Measurements from ENCODE around the gene WFDC10A. TPM values are rescaled to one million over a fixed set of nuclear protein-coding genes. Genes with fewer than 3 reads are reported as not detected.
"Not testable (repeated sequence)": the region's sequence is repeated elsewhere in the genome, so short reads cannot be mapped to it uniquely, and the experiment has no call there.

WFDC10A gene
- total RNA-seq, 1 donor from 2014 or later, result not detected

DNA sequence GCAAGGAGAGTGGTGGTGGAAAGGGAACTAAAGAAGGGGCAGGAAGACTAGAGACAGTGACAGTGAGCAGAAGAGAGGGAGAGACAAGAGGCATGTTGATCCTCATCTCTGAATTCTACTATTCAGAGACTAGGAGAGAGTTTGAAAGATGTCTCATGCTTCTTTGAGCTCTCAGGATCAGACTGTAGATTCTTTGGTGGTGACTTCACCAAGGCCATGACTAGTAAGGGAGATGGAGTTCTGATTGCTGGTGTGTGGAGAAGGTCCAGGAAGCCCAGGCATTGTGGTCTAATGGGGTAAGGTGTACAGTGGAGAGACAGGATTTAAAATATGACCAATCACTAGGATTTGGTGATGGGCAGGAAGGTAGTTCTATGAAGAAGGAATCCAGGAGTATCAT lies 832 bp downstream of the WFDC10A start:
- no peak overlapping the region for H3K4me3 Mint-ChIP-seq (ENCODE audit: low read depth)
- DNase-seq (ENCODE audit: low spot score, unreplicated experiment), result no peak
- H3K9me3 Mint-ChIP-seq (ENCODE audit: low read depth), result peaks cover under 1% of the 10 kb centered on the region
- no peak overlapping the region for H3K27ac Mint-ChIP-seq
- H3K27me3 Mint-ChIP-seq, result peaks cover 7% of the 10 kb centered on the region
- no peaks in the 10 kb centered on the region for H3K36me3 Mint-ChIP-seq (ENCODE audit: insufficient read depth)
- peaks cover 1% of the 10 kb centered on the region for H3K4me1 Mint-ChIP-seq (ENCODE audit: low read depth)
- TF ChIP-seq, protein P1, sequence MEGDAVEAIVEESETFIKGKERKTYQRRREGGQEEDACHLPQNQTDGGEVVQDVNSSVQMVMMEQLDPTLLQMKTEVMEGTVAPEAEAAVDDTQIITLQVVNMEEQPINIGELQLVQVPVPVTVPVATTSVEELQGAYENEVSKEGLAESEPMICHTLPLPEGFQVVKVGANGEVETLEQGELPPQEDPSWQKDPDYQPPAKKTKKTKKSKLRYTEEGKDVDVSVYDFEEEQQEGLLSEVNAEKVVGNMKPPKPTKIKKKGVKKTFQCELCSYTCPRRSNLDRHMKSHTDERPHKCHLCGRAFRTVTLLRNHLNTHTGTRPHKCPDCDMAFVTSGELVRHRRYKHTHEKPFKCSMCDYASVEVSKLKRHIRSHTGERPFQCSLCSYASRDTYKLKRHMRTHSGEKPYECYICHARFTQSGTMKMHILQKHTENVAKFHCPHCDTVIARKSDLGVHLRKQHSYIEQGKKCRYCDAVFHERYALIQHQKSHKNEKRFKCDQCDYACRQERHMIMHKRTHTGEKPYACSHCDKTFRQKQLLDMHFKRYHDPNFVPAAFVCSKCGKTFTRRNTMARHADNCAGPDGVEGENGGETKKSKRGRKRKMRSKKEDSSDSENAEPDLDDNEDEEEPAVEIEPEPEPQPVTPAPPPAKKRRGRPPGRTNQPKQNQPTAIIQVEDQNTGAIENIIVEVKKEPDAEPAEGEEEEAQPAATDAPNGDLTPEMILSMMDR (IDR thresholded peaks at IDR 0.05; ENCODE audit: unreplicated experiment), result no peak

DNA sequence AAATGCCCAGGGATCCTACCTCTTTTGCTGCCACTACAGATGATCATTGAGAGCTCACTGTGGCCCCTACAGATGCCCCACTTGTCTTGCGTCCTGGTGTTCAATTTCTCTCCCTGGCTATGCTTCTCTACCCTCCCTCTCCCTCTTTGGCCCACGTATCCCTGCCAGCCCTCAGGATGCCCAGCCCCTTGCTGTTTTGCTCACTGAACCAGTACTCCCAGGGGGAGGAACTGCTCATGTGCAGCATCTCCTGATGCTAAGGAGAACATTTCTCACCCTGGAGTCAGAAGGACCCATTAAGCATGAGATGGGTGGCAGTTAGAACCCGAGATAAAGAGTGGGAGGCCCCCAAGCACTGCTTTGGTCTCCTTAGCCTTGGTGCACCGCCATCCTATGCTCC lies 1.6 kb downstream of the WFDC10A start, which contains the start of gene WFDC9:
Gene WFDC9, minus strand, starts transcription at position 101 of the 400 bp plus-strand sequence. CDS start 21,103 bp downstream, outside the sequence.
- peaks cover 7% of the 10 kb centered on the region for H3K27me3 Mint-ChIP-seq
- H3K4me1 Mint-ChIP-seq (ENCODE audit: low read depth), result peaks cover 1% of the 10 kb centered on the region
- no peak within 1 kb of the TSS for H3K4me3 Mint-ChIP-seq (ENCODE audit: low read depth)
- TF ChIP-seq, protein P1 (IDR thresholded peaks at IDR 0.05; ENCODE audit: unreplicated experiment), result no peak
- DNase-seq (ENCODE audit: low spot score, unreplicated experiment), result no peak
- H3K27ac Mint-ChIP-seq, result no peak within 1 kb of the TSS
- no peaks in the 10 kb centered on the region for H3K9me3 Mint-ChIP-seq (ENCODE audit: low read depth)
- no peaks in the 10 kb centered on the region for H3K36me3 Mint-ChIP-seq (ENCODE audit: insufficient read depth)

DNA sequence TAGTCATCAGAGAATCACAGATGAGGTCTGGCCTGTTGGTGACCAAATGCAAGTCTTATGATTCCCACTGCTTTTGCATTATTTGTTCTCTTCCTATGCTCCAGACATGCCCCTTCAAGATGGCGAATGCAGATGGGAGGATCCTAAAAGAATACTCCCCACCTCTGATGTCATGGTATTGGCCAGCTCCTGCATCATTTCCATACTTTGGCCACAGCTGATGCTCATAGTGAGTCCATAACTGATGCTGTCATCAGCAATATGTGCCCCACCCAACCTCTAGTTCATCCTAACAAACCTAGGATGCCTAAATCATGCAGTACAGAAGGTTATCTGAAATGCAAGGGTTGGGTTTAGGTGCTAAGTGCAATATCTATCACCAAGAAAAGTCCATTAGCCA lies 7.0 kb downstream of the WFDC10A start:
- Mint-ChIP-seq H3K27me3 (no peaks in the 10 kb centered on the region), H3K4me1 (ENCODE audit: low read depth) (no peaks in the 10 kb centered on the region)

DNA sequence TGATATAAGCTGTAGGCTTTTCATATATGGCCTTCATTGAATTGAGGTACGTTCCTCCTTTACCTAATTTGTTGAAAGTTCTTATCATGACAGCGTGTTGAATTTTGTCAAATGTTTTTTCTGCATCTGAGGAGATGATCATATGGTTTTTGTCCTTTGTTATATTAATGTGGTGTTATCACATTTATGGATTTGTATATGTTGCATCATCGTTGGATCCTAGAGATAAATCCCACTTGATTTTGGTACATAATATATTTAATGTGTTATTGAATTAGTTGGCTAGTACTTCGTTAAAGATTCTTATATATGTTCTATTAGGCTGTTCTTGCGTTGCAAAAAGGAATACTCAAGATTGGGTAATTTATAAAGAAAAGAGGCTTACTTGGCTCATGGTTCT lies 10.1 kb downstream of the WFDC10A start:
- Mint-ChIP-seq H3K9me3 (ENCODE audit: low read depth) (peaks cover 6% of the 10 kb centered on the region), H3K27ac (no peak overlapping the region), H3K27me3 (no peaks in the 10 kb centered on the region), H3K4me3 (ENCODE audit: low read depth) (no peak overlapping the region), H3K36me3 (ENCODE audit: insufficient read depth) (no peaks in the 10 kb centered on the region), H3K4me1 (ENCODE audit: low read depth) (no peaks in the 10 kb centered on the region)
- TF ChIP-seq, protein P1 (IDR thresholded peaks at IDR 0.05; ENCODE audit: unreplicated experiment), result no peak
- DNase-seq (ENCODE audit: low spot score, unreplicated experiment), result no peak

More for the DNA sequence above, 7.0 kb downstream of the WFDC10A start:
- H3K36me3 Mint-ChIP-seq (ENCODE audit: insufficient read depth), result no peaks in the 10 kb centered on the region
- no peak overlapping the region for H3K27ac Mint-ChIP-seq
- peaks cover 6% of the 10 kb centered on the region for H3K9me3 Mint-ChIP-seq (ENCODE audit: low read depth)
- no peak overlapping the region for H3K4me3 Mint-ChIP-seq (ENCODE audit: low read depth)
- no peak for DNase-seq (ENCODE audit: low spot score, unreplicated experiment)
- TF ChIP-seq, protein P1 (IDR thresholded peaks at IDR 0.05; ENCODE audit: unreplicated experiment), result no peak

DNA sequence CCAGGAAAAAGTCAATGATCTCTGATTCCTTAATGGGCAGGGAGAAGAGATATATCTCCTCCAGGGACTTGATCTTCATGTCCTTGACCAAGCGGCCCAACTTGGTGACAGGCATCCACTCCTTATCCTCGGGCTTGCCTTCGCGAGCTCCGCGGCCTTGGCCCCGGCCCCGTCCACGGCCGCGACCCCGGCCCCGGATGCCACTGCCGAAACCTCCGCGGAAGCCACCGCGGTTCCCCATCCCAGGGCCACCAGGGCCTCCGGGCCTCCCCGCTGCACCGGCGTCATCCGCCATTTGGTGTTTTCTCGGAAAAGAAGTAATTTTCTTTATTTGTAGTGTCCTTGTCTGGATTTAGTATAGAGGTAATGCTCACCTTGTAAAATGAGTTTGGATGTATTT lies 11.5 kb downstream of the WFDC10A start:
- H3K36me3 Mint-ChIP-seq (ENCODE audit: insufficient read depth); H3K9me3 Mint-ChIP-seq (ENCODE audit: low read depth); H3K4me3 Mint-ChIP-seq (ENCODE audit: low read depth); H3K27ac Mint-ChIP-seq; H3K27me3 Mint-ChIP-seq; DNase-seq (ENCODE audit: low spot score, unreplicated experiment); H3K4me1 Mint-ChIP-seq (ENCODE audit: low read depth): not testable (repeated sequence)

DNA sequence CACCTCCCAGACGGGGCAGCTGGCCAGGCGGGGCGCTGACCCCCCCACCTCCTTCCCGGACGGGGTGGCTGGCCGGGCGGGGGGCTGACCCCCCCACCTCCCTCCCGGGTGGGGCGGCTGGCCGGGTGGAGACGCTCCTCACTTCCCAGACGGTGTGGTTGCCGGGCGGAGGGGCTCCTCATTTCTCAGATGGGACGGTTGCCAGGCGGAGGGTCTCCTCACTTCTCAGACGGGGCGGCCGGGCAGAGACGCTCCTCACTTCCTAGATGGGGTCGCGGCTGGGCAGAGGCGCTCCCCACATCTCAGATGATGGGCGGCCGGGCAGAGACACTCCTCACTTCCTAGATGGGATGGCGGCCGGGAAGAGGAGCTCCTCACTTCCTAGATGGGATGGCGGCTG lies 16.3 kb downstream of the WFDC10A start:
- H3K9me3 Mint-ChIP-seq (ENCODE audit: low read depth); H3K27ac Mint-ChIP-seq; DNase-seq (ENCODE audit: low spot score, unreplicated experiment); H3K4me3 Mint-ChIP-seq (ENCODE audit: low read depth); H3K27me3 Mint-ChIP-seq; H3K36me3 Mint-ChIP-seq (ENCODE audit: insufficient read depth); H3K4me1 Mint-ChIP-seq (ENCODE audit: low read depth): not testable (repeated sequence)

Data from progenitor cell of endocrine pancreas (in vitro differentiated cells).